WTC11 (cell line): ENCODE data around the gene H1-8. TPM values are rescaled to one million over a fixed set of nuclear protein-coding genes. Genes with fewer than 3 reads are reported as not detected.

Source experiments
- ATAC-seq: fragments of 200-7000 bp; cut with Tn5 transposase; 2 replicates; pipeline ENCODE4 v1.10.0; 2021; ENCODE audit warnings: mild to moderate bottlenecking, moderate library complexity
- CTCF ChIA-PET: fragments of 300-600 bp; sonication (Branson Sonifier 250); formaldehyde crosslinking; loops from one replicate; lab custom pipeline; 2021; ENCODE audit warnings: antibody characterized with exemption; lab: Charles Lee
- POLR2A ChIA-PET: fragments of 350-600 bp; sonication (Branson Sonifier 250); formaldehyde crosslinking; loops from one replicate; lab custom pipeline; 2021; ENCODE audit warnings: antibody characterized with exemption; lab: Charles Lee
- DNase-seq: peaks from one replicate; pipeline ENCODE4 v3.0.0; 2021; ENCODE audit warnings: low spot score
- H3K27ac Mint-ChIP-seq: 2 replicates; pipeline ENCODE4 v1.8.0; 2021; ENCODE audit warnings: mixed read lengths
- H3K27me3 Mint-ChIP-seq: 2 replicates; pipeline ENCODE4 v1.8.0; 2021; ENCODE audit warnings: low read depth, mild to moderate bottlenecking, moderate library complexity, mixed read lengths
- H3K36me3 Mint-ChIP-seq: 2 replicates; pipeline ENCODE4 v1.8.0; 2021; ENCODE audit warnings: mixed read lengths
- H3K4me1 Mint-ChIP-seq: 2 replicates; pipeline ENCODE4 v1.8.0; 2022; ENCODE audit warnings: mixed read lengths
- H3K4me3 Mint-ChIP-seq: 2 replicates; pipeline ENCODE4 v1.8.0; 2021; ENCODE audit warnings: mild to moderate bottlenecking, moderate library complexity, mixed read lengths
- H3K9me3 Mint-ChIP-seq: 2 replicates; pipeline ENCODE4 v1.8.0; 2021; ENCODE audit warnings: mixed read lengths
- ATF2 ChIP-seq: sonication (generic); formaldehyde crosslinking; IDR thresholded peaks from 2 replicates; pipeline ENCODE4 v1.8.1; 2022; ENCODE audit warnings: low read depth, missing genetic modification reagents, borderline replicate concordance
- CREB1 ChIP-seq: sonication (generic); formaldehyde crosslinking; IDR thresholded peaks from 2 replicates; pipeline ENCODE4 v1.8.0; 2023; ENCODE audit warnings: mild to moderate bottlenecking, missing genetic modification reagents
- E2F4 ChIP-seq: sonication (generic); formaldehyde crosslinking; IDR thresholded peaks from 2 replicates; pipeline ENCODE4 v1.8.1; 2022; ENCODE audit warnings: low read depth, mild to moderate bottlenecking, moderate library complexity, missing genetic modification reagents, borderline replicate concordance
- E2F5 ChIP-seq: sonication (generic); formaldehyde crosslinking; IDR thresholded peaks from 2 replicates; pipeline ENCODE4 v1.8.1; 2022; ENCODE audit warnings: mild to moderate bottlenecking, moderate library complexity, missing genetic modification reagents
- FOXJ3 ChIP-seq: sonication (generic); formaldehyde crosslinking; IDR thresholded peaks from 2 replicates; pipeline ENCODE4 v1.9.0; 2021; ENCODE audit warnings: missing genetic modification reagents, mild to moderate bottlenecking, borderline replicate concordance
- FOXP1 ChIP-seq: sonication (generic); formaldehyde crosslinking; IDR thresholded peaks from 2 replicates; pipeline ENCODE4 v1.8.0; 2022; ENCODE audit warnings: missing genetic modification reagents, mild to moderate bottlenecking, moderate library complexity, borderline replicate concordance
- GTF2I ChIP-seq: fragments of 250-450 bp; sonication (Bioruptor Pico); conservative IDR thresholded peaks from 2 replicates; pipeline ENCODE4 v1.4.0; 2021; ENCODE audit warnings: mild to moderate bottlenecking
- MYBL2 ChIP-seq: sonication (generic); formaldehyde crosslinking; IDR thresholded peaks from 2 replicates; pipeline ENCODE4 v1.8.1; 2023; ENCODE audit warnings: mild to moderate bottlenecking, moderate library complexity, missing genetic modification reagents
- NFATC4 ChIP-seq: fragments of 250-450 bp; sonication (Bioruptor Pico); IDR thresholded peaks from 2 replicates; pipeline ENCODE4 v1.9.0; 2021; ENCODE audit warnings: mild to moderate bottlenecking
- PRRX2 ChIP-seq: fragments of 250-450 bp; sonication (Bioruptor Pico); IDR thresholded peaks from 2 replicates; pipeline ENCODE4 v1.8.0; 2021; ENCODE audit warnings: mild to moderate bottlenecking
- SP1 ChIP-seq: sonication (generic); formaldehyde crosslinking; conservative IDR thresholded peaks from 2 replicates; pipeline ENCODE4 v1.8.1; 2022; ENCODE audit warnings: missing genetic modification reagents
- TEAD1 ChIP-seq: sonication (generic); formaldehyde crosslinking; IDR thresholded peaks from 2 replicates; pipeline ENCODE4 v1.8.0; 2022; ENCODE audit warnings: mild to moderate bottlenecking, missing genetic modification reagents
- TP53 ChIP-seq: sonication (generic); formaldehyde crosslinking; IDR thresholded peaks from 2 replicates; pipeline ENCODE4 v1.8.1; 2023; ENCODE audit warnings: mild to moderate bottlenecking, missing genetic modification reagents
- ZNF317 ChIP-seq: sonication (generic); formaldehyde crosslinking; IDR thresholded peaks from 2 replicates; pipeline ENCODE4 v1.8.1; 2023; ENCODE audit warnings: low read depth, mild to moderate bottlenecking, moderate library complexity, missing genetic modification reagents, borderline replicate concordance
- ZNF423 ChIP-seq: fragments of 250-450 bp; sonication (Bioruptor Pico); IDR thresholded peaks from 2 replicates; pipeline ENCODE4 v2.1.2; 2022; ENCODE audit warnings: mild to moderate bottlenecking, moderate library complexity
- ZNF512 ChIP-seq: sonication (generic); formaldehyde crosslinking; IDR thresholded peaks from 2 replicates; pipeline ENCODE4 v1.8.1; 2022; ENCODE audit warnings: missing genetic modification reagents, borderline replicate concordance
- total RNA-seq: library from RNA; stranded (reverse); gene quantifications from 3 replicates; pipeline ENCODE4 v1.2.3, GENCODE V29; 2021
- TF ChIP-seq, protein P1 (sequence below): sonication (generic); formaldehyde crosslinking; conservative IDR thresholded peaks from 2 replicates; pipeline ENCODE4 v1.8.1; 2022; ENCODE audit warnings: mild to moderate bottlenecking, missing genetic modification reagents
- TF ChIP-seq, protein P2 (sequence below): sonication (generic); formaldehyde crosslinking; IDR thresholded peaks from 2 replicates; pipeline ENCODE4 v1.8.1; 2023; ENCODE audit warnings: mild to moderate bottlenecking, missing genetic modification reagents
- TF ChIP-seq, protein P3 (sequence below): sonication (generic); formaldehyde crosslinking; IDR thresholded peaks from 2 replicates; pipeline ENCODE4 v1.8.0; 2022; ENCODE audit warnings: mild to moderate bottlenecking, missing genetic modification reagents

H1-8 gene
- total RNA-seq, 1 experiment from 2014 or later: not detected

DNA sequence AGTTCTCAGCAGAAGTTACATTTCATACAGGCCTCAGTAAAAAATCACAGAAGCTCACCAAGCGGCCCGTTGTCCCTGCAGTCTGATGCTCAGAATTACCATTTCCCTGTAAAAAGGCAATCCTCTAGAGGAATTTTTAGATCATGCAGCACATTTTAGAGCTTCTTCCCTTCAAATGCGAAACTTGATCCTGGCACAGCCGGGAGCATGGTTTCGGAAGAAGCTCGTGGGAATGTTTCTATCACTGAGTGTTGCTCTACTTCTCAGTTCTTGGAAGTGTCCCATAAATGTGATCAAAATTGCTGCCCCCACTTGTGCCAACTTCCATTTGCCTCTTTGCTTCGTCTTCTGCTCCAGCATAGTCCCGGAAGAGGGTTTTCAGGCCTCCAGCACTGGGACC is 3.8 kb upstream of the H1-8 start:
- peaks cover 5% of the 10 kb centered on the region for H3K9me3 Mint-ChIP-seq
- ATAC-seq (no peak), DNase-seq (no peak)
- H3K4me3 Mint-ChIP-seq: no peak overlapping the region
- no peak for TF ChIP-seq GTF2I
- H3K27ac Mint-ChIP-seq: no peak overlapping the region
- no peaks in the 10 kb centered on the region for H3K36me3 Mint-ChIP-seq
- CTCF ChIA-PET: interaction anchor here (1.0 to 1.5 kb wide), 4 partner anchors 23 to 211 kb away, joined by 3 to 7 read pairs (median 4); no protein-coding TSS in a partner anchor
- H3K27me3 Mint-ChIP-seq: no peaks in the 10 kb centered on the region
- peaks cover 32% of the 10 kb centered on the region for H3K4me1 Mint-ChIP-seq
- POLR2A ChIA-PET: interaction anchor here (1.5 kb wide), 1 partner anchor 9 kb away, joined by 3 read pairs; no protein-coding TSS in a partner anchor

DNA sequence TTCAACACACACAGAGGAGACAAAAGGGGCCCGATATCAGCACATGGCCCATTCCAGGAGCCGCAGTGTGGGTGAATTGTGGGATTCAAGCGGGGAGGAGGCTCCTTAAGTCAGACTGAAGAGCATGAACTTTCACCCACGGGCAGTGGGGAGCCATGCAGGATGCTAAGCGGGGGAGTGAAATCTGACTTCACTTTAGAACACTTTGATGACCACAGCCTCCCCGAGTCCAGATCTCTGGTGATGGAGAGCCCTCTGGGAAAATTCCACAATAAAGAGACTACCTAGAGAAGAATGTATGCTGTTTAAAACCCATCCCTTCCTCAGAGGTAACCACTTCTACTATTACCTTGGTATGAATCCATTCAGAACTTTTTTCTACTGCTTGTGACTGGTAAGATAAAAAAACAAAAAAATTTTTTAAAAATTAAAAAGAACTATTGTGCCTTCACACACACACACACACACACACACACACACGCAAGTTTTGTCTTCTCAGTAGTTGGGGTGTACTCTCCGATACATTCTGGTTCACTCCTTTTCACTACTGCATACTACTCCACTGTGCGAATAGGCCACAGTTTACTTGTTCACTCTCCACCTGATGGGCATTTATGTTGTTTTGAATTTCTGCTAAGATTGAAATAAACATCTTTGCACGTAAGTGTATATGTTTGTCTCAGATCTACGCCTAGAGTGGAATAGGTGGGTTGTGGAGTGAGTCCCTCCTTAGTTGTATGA is 2.0 kb upstream of the H1-8 start:
- Mint-ChIP-seq H3K9me3 (peaks cover 5% of the 10 kb centered on the region), H3K36me3 (no peaks in the 10 kb centered on the region), H3K27me3 (no peaks in the 10 kb centered on the region), H3K4me3 (no peak overlapping the region), H3K27ac (no peak overlapping the region), H3K4me1 (peaks cover 25% of the 10 kb centered on the region)
- ChIA-PET POLR2A (no interaction called here), CTCF (no interaction called here)
- no peak for DNase-seq
- ATAC-seq: no peak
- TF ChIP-seq TEAD1 (CRISPR knock-in tag): no peak
- TF ChIP-seq FOXP1 (CRISPR knock-in tag): no peak
- TF ChIP-seq ZNF512 (CRISPR knock-in tag): no peak
- TF ChIP-seq, protein P1, sequence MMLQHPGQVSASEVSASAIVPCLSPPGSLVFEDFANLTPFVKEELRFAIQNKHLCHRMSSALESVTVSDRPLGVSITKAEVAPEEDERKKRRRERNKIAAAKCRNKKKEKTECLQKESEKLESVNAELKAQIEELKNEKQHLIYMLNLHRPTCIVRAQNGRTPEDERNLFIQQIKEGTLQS (CRISPR knock-in tag): no peak
- no peak for TF ChIP-seq E2F5 (CRISPR knock-in tag)
- TF ChIP-seq, protein P2, sequence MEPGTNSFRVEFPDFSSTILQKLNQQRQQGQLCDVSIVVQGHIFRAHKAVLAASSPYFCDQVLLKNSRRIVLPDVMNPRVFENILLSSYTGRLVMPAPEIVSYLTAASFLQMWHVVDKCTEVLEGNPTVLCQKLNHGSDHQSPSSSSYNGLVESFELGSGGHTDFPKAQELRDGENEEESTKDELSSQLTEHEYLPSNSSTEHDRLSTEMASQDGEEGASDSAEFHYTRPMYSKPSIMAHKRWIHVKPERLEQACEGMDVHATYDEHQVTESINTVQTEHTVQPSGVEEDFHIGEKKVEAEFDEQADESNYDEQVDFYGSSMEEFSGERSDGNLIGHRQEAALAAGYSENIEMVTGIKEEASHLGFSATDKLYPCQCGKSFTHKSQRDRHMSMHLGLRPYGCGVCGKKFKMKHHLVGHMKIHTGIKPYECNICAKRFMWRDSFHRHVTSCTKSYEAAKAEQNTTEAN (CRISPR knock-in tag): no peak
- TF ChIP-seq ZNF423 (CRISPR knock-in tag): no peak
- no peak for TF ChIP-seq ATF2 (CRISPR knock-in tag)
- TF ChIP-seq FOXJ3: no peak
- no peak for TF ChIP-seq E2F4
- no peak for TF ChIP-seq ZNF317 (CRISPR knock-in tag)
- TF ChIP-seq MYBL2 (CRISPR knock-in tag): no peak
- TF ChIP-seq, protein P3, sequence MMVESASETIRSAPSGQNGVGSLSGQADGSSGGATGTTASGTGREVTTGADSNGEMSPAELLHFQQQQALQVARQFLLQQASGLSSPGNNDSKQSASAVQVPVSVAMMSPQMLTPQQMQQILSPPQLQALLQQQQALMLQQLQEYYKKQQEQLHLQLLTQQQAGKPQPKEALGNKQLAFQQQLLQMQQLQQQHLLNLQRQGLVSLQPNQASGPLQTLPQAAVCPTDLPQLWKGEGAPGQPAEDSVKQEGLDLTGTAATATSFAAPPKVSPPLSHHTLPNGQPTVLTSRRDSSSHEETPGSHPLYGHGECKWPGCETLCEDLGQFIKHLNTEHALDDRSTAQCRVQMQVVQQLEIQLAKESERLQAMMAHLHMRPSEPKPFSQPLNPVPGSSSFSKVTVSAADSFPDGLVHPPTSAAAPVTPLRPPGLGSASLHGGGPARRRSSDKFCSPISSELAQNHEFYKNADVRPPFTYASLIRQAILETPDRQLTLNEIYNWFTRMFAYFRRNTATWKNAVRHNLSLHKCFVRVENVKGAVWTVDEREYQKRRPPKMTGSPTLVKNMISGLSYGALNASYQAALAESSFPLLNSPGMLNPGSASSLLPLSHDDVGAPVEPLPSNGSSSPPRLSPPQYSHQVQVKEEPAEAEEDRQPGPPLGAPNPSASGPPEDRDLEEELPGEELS (CRISPR knock-in tag): no peak
- no peak for TF ChIP-seq PRRX2
- TF ChIP-seq TP53 (CRISPR knock-in tag): no peak
- no peak for TF ChIP-seq SP1
- no peak for TF ChIP-seq NFATC4 (CRISPR knock-in tag)
- no peak for TF ChIP-seq CREB1
